Spleen (tissue), 11 donors: ENCODE data around the gene QSER1. TPM values are rescaled to one million over a fixed set of nuclear protein-coding genes. Genes with fewer than 3 reads are reported as not detected.
"Not testable (repeated sequence)": the region's sequence is repeated elsewhere in the genome, so short reads cannot be mapped to it uniquely, and the experiment has no call there.

Experiments
- DNase-seq: peaks from one replicate; pipeline ENCODE4 v3.0.0-alpha.2; 2020
- H3K27ac ChIP-seq, 8 donors: fragments of 200-600 bp; sonication (generic) in 7 of 8; 1 replicate in 4 of 8; 2 replicates in 4 of 8; pipeline versions ENCODE4 v1.5.0 to v1.8.0; 2016 to 2021; ENCODE audit warnings: inconsistent platforms in 4 of 8, mild to moderate bottlenecking in 4 of 8, moderate library complexity in 1 of 8
- H3K27me3 ChIP-seq, 7 donors: fragments of 200-600 bp; sonication (generic) in 6 of 7; replicated peaks in 1 of 7; 1 replicate in 4 of 7; 2 replicates in 3 of 7; pipeline versions ENCODE4 v1.5.0 to v1.8.0; 2016 to 2021; ENCODE audit warnings: inconsistent platforms in 3 of 7, mild to moderate bottlenecking in 1 of 7
- H3K36me3 ChIP-seq, 6 donors: fragments of 200-600 bp; sonication (generic) in 5 of 6; 1 replicate in 4 of 6; 2 replicates in 2 of 6; pipeline versions ENCODE4 v1.5.0 to v1.8.0; 2016 to 2021; ENCODE audit warnings: inconsistent platforms in 2 of 6
- H3K4me1 ChIP-seq, 6 donors: fragments of 200-600 bp; sonication (generic) in 5 of 6; 1 replicate in 3 of 6; 2 replicates in 3 of 6; pipeline versions ENCODE4 v1.5.0 to v1.8.0; 2016 to 2021; ENCODE audit warnings: inconsistent platforms in 3 of 6
- H3K4me3 ChIP-seq, 8 donors: fragments of 200-600 bp; sonication (generic) in 7 of 8; 1 replicate in 4 of 8; 2 replicates in 4 of 8; pipeline versions ENCODE4 v1.5.0 to v1.8.0; 2016 to 2021; ENCODE audit warnings: inconsistent platforms in 4 of 8, mild to moderate bottlenecking in 4 of 8, moderate library complexity in 2 of 8
- H3K9me3 ChIP-seq, 8 donors: fragments of 200-600 bp; sonication (generic) in 7 of 8; 1 replicate in 4 of 8; 2 replicates in 4 of 8; pipeline versions ENCODE4 v1.5.0 to v1.8.0; 2016 to 2021; ENCODE audit warnings: inconsistent platforms in 4 of 8
- POLR2A ChIP-seq, 3 donors: fragments of 450-650 bp; IDR thresholded peaks; one replicate each; pipeline ENCODE4 v1.5.1; 2017; ENCODE audit warnings: antibody characterized with exemption in 3 of 3, mild to moderate bottlenecking in 1 of 3
- POLR2AphosphoS5 ChIP-seq, 3 donors: sonication (generic); formaldehyde crosslinking; IDR thresholded peaks; one replicate each; pipeline ENCODE4 v1.5.1; 2017; ENCODE audit warnings: antibody characterized with exemption in 3 of 3
- WGBS, 5 donors: extraction: QIAGEN DNeasy Blood & Tissue Kit in 3 of 5; methylation state at CpG; one replicate each; pipeline versions ENCODE4 v1.1.5 to v1.1.7; 2013 to 2018; 5-methylcytosine and 5-hydroxymethylcytosine counted together
- intact Hi-C: fragments of 100-400 bp; cut with DNase I; formaldehyde crosslinking; loops from one replicate; pipeline ENCODE4 v1.15.0; 2023; ENCODE audit warnings: low total_unique reads
- polyA plus RNA-seq, 3 donors: library from polyadenylated mRNA; stranded (reverse); fragments of 200-250 nt; gene quantifications; one replicate each; pipeline ENCODE4 v1.2.1, GENCODE V29; 2013
- total RNA-seq, 7 donors: library from RNA; depleted of rRNA in 3 of 7; stranded (reverse); fragments of >200 nt in 3 of 7; fragmentation: NEBNext Ultra II Directional in 4 of 7; extraction: Animal tissue kit (Norgen Biotek cat#: 25700) in 4 of 7; gene quantifications; one replicate each; pipeline versions ENCODE4 v1.1.0 to v1.2.1, GENCODE V29; 2016 to 2021
- TF ChIP-seq, protein P1 (sequence below), 11 experiments: fragments of 200-600 bp in 7 of 11; fragments of 450-650 bp in 4 of 11; sonication (generic) in 4 of 11; IDR thresholded peaks in 8 of 11; conservative IDR thresholded peaks in 3 of 11; 1 replicate in 7 of 11; 2 replicates in 4 of 11; pipeline versions ENCODE4 v1.4.0 to v1.8.0; 2016 to 2021; ENCODE audit warnings: antibody characterized with exemption in 11 of 11, inconsistent platforms in 4 of 11, mild to moderate bottlenecking in 1 of 11
- donor health status: healthy with polysubstance abuse.
- donor health status: DM: no; HTN: no; CAD: no; lungs with moderate emphysema.
- donor health status: DM: no; HTN: no; CAD: no.
- donor health status: Bipolar disorder and iron deficiency.
- donor health status: healthy.
- donor health status: DM: no; HTN: no; CAD: no.
- donor health status: DM: yes; HTN: yes; CAD: no.

The QSER1 gene
- total and polyA plus RNA-seq, 10 donors: 2.4 to 34.9 (median 24.6) TPM

DNA sequence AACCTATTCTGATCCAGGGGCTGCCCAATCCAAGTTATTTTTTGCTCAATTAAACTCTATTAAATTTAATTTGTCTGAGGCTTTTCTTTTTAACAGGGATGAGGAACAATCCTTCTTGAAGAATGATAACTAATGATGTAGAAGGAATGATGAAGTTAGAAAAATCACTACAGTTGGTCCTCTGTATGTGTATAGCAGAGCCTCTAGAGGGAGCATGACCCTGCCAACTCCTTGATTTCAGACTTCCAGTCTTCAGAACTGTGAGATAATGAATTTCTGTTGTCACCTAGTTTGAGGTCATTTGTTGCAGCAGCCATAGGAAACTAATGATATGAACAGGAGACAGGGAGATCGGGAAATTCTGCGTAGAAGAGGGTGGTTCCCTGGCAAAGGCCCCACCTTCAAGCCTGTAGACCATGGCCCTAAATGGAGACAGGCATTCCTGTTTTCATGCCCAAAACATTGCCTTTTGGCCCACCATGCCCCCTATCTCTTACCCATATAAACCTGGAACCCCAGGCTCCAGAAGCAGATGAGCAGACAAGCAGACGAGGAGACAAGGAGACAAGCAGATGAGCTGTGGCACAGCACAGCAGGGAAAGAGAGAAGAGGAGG is 7.7 kb upstream of the QSER1 start:
- 70 to 92% (median 79%) methylated on average over 3 of the region's 3 CpGs for WGBS, 5 donors
- DNase-seq: no peak

DNA sequence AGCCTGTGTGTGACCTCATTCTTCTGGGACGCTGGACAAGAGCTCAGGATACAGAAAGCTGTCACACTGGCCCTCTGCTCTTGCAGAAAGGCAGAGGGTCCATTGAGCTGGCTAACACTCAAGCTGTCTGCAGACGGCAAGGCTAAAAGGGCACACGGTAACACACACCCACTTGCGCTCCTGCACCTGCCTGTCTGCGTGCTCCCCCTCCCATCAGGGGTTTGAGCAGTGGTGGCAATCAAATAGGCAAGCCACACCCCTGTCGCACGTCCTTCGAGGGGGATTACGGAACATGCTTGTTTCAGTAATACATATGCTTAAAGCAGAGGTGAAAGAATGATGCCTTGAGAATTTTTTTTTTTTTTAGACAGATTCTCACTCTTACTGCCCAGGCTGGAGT is 7.1 kb upstream of the QSER1 start:
- no peaks in the 10 kb centered on the region for H3K27me3 ChIP-seq
- TF ChIP-seq POLR2A (IDR thresholded peaks at IDR 0.05) (no peak), POLR2AphosphoS5 (IDR thresholded peaks at IDR 0.05) (no peak)
- TF ChIP-seq, protein P1, sequence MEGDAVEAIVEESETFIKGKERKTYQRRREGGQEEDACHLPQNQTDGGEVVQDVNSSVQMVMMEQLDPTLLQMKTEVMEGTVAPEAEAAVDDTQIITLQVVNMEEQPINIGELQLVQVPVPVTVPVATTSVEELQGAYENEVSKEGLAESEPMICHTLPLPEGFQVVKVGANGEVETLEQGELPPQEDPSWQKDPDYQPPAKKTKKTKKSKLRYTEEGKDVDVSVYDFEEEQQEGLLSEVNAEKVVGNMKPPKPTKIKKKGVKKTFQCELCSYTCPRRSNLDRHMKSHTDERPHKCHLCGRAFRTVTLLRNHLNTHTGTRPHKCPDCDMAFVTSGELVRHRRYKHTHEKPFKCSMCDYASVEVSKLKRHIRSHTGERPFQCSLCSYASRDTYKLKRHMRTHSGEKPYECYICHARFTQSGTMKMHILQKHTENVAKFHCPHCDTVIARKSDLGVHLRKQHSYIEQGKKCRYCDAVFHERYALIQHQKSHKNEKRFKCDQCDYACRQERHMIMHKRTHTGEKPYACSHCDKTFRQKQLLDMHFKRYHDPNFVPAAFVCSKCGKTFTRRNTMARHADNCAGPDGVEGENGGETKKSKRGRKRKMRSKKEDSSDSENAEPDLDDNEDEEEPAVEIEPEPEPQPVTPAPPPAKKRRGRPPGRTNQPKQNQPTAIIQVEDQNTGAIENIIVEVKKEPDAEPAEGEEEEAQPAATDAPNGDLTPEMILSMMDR (IDR thresholded peaks at IDR 0.05 in 8 of 11, conservative IDR thresholded peaks at IDR 0.05 in 3 of 11): no peak
- H3K36me3 ChIP-seq: no peaks in the 10 kb centered on the region
- intact Hi-C loops: no loop called here
- H3K4me1 ChIP-seq: no peaks in the 10 kb centered on the region
- peaks cover 0 to 5% (median 0%) of the 10 kb centered on the region in 8 donors for H3K9me3 ChIP-seq
- 87 to 98% (median 95%) methylated on average over 9 of the region's 9 CpGs for WGBS, 5 donors
- no peak overlapping the region for H3K4me3 ChIP-seq
- DNase-seq: no peak
- H3K27ac ChIP-seq: no peak overlapping the region

More for the DNA sequence above, 7.7 kb upstream of the QSER1 start:
- Histone ChIP-seq H3K4me3 (no peak overlapping the region), H3K4me1 (no peaks in the 10 kb centered on the region), H3K27me3 (no peaks in the 10 kb centered on the region), H3K27ac (no peak overlapping the region), H3K9me3 (peaks cover 0 to 5% (median 0%) of the 10 kb centered on the region in 8 donors), H3K36me3 (no peaks in the 10 kb centered on the region)
- TF ChIP-seq, protein P1 (IDR thresholded peaks at IDR 0.05 in 8 of 11, conservative IDR thresholded peaks at IDR 0.05 in 3 of 11): peak in 3 of 11 experiments; percentile 23 to 33 (median 29)
- no peak for TF ChIP-seq POLR2A (IDR thresholded peaks at IDR 0.05)
- intact Hi-C loops: no loop called here

DNA sequence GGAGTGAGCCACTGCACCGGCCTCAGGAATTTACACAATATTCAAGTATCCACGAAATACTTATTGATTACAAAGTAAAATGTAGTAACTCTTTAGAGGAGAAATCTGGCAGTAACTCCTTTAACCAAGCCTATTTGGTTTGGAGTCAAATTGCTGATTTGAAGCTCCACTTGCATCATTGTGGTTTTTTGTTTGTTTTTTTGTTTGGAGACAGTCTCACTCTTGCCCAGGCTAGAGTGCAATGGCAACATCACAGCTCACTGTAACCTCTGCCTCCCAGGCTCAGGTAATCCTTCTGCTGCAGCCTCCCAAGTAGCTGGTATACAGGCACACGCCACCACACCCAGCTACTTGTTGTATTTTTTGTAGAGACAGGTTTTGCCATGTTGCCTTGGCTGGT is 6.4 kb upstream of the QSER1 start:
- Histone ChIP-seq H3K27me3 (no peaks in the 10 kb centered on the region), H3K9me3 (peaks cover 0 to 5% (median 0%) of the 10 kb centered on the region in 8 donors), H3K36me3 (no peaks in the 10 kb centered on the region), H3K4me3 (no peak overlapping the region), H3K4me1 (peaks cover 0 to 2% (median under 1%) of the 10 kb centered on the region in 6 donors), H3K27ac (no peak overlapping the region)
- intact Hi-C loops: no loop called here
- 78 to 97% (median 88%) methylated on average over 3 of the region's 3 CpGs for WGBS, 5 donors
- TF ChIP-seq, protein P1 (IDR thresholded peaks at IDR 0.05 in 8 of 11, conservative IDR thresholded peaks at IDR 0.05 in 3 of 11): no peak
- no peak for TF ChIP-seq POLR2A (IDR thresholded peaks at IDR 0.05)
- TF ChIP-seq POLR2AphosphoS5 (IDR thresholded peaks at IDR 0.05): no peak
- DNase-seq: no peak

DNA sequence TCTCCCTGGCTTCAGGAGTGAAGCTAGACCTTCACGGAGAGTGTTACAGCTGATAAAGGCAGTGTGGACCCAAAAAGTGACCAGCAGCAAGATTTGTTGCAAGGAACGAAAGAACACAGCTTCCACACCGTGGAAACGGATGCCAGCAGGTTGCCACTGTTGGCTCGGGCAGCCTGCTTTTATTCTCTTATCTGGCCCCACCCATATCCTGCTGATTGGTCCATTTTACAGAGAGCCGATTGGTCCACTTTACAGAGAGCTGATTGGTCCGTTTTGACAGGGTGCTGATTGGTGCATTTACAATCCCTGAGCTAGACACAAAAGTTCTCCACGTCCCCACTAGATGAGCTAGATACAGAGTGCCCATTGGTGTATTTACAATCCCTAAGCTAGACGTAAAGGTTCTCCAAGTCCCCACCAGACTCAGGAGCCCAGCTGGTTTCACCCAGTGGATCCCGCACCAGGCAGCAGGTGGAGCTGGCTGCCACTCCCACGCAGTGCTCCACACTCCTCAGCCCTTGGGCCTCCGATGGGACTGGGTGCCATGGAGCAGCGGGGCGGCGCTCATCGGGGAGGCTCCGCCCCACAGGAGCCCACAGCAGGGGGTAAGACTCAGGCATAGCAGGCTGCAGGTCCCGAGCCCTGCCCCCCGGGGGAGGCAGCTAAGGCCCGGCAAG is 4.8 kb upstream of the QSER1 start:
- DNase-seq, H3K36me3 ChIP-seq, H3K4me3 ChIP-seq, intact Hi-C loops, H3K27me3 ChIP-seq, H3K9me3 ChIP-seq, H3K27ac ChIP-seq: not testable (repeated sequence)
- 95 to 97% (median 96%) methylated on average over 15 to 20 of the region's 20 CpGs for WGBS, 5 donors
- H3K4me1 ChIP-seq: peaks cover 0 to 13% (median 11%) of the 10 kb centered on the region in 6 donors

DNA sequence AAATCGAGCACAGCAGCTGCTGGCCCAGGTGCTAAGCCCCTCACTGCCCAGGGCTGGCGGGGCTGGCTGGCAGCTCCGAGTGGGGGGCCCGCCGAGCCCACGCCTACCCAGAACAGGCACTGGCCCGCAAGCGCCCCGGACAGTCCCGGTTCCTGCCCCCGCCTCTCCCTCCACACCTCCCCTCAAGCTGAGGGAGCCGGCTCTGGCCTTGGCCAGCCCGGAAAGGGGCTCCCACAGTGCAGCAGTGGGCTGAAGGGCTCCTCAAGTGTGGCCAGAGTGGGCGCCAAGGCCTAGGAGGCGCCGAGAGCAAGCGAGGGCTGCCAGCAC is 4.3 kb upstream of the QSER1 start:
- H3K36me3 ChIP-seq, H3K4me3 ChIP-seq, DNase-seq, H3K27ac ChIP-seq, H3K27me3 ChIP-seq, H3K9me3 ChIP-seq, intact Hi-C loops: not testable (repeated sequence)
- 91 to 95% (median 92%) methylated on average over 6 to 17 of the region's 17 CpGs for WGBS, 5 donors
- peaks cover 0 to 13% (median 11%) of the 10 kb centered on the region in 6 donors for H3K4me1 ChIP-seq
